Activated T-helper 1 cell treated with anti-CD3 and anti-CD28 coated beads, Interleukin-2, amount 50 U/mL, for 16 hours (primary cell): Measurements from ENCODE around the gene TMEM63A.

Experiments used
- DNase-seq, 2 donors: peaks; one replicate each; pipeline ENCODE4 v3.0.0-alpha.2; 2020; ENCODE audit warnings: low read depth in 1 of 2, low spot score in 1 of 2

Gene TMEM63A

GRCh38 chr1:225886159-225887029 is 4.2 kb upstream of the TMEM63A start:
- no peak for DNase-seq

- no peak for DNase-seq
Measured at GRCh38 chr1:225885336-225885735, 3.2 kb upstream of the TMEM63A start.

- DNase-seq, result no peak
Measured at GRCh38 chr1:225883616-225884265, 1.6 kb upstream of the TMEM63A start.

GRCh38 chr1:225882694-225883615 is 775 bp upstream of the TMEM63A start:
- no peak for DNase-seq

GRCh38 chr1:225881081-225881958 is 860 bp downstream of the TMEM63A start:
- peak in 1 of 2 donors; percentile 41 for DNase-seq

GRCh38 chr1:225880636-225881035 is 1.5 kb downstream of the TMEM63A start:
- DNase-seq, result no peak

- no peak for DNase-seq
Measured at GRCh38 chr1:225880222-225880588, 2.0 kb downstream of the TMEM63A start.

- no peak for DNase-seq
Measured at GRCh38 chr1:225879521-225880221, 2.5 kb downstream of the TMEM63A start.

- DNase-seq, result no peak
Measured at GRCh38 chr1:225878282-225878681, 3.9 kb downstream of the TMEM63A start.

- DNase-seq, result no peak
Measured at GRCh38 chr1:225877580-225877979, 4.6 kb downstream of the TMEM63A start.

- no peak for DNase-seq
Measured at GRCh38 chr1:225876900-225877510, 5.2 kb downstream of the TMEM63A start.

GRCh38 chr1:225875044-225875815 is 7.0 kb downstream of the TMEM63A start:
- DNase-seq, result no peak

GRCh38 chr1:225874431-225874830 is 7.7 kb downstream of the TMEM63A start:
- DNase-seq, result no peak

GRCh38 chr1:225873281-225873850 is 8.8 kb downstream of the TMEM63A start:
- DNase-seq, result no peak

- no peak for DNase-seq
Measured at GRCh38 chr1:225872075-225872430, 10.1 kb downstream of the TMEM63A start.

GRCh38 chr1:225871359-225872074 is 10.7 kb downstream of the TMEM63A start:
- no peak for DNase-seq

GRCh38 chr1:225870911-225871310 is 11.3 kb downstream of the TMEM63A start:
- DNase-seq, result no peak
